ENCODE data around the gene COL4A3.
A peak's percentile ranks its signal among the peaks of the same experiment; 100 is the strongest.

The COL4A3 gene

DNA sequence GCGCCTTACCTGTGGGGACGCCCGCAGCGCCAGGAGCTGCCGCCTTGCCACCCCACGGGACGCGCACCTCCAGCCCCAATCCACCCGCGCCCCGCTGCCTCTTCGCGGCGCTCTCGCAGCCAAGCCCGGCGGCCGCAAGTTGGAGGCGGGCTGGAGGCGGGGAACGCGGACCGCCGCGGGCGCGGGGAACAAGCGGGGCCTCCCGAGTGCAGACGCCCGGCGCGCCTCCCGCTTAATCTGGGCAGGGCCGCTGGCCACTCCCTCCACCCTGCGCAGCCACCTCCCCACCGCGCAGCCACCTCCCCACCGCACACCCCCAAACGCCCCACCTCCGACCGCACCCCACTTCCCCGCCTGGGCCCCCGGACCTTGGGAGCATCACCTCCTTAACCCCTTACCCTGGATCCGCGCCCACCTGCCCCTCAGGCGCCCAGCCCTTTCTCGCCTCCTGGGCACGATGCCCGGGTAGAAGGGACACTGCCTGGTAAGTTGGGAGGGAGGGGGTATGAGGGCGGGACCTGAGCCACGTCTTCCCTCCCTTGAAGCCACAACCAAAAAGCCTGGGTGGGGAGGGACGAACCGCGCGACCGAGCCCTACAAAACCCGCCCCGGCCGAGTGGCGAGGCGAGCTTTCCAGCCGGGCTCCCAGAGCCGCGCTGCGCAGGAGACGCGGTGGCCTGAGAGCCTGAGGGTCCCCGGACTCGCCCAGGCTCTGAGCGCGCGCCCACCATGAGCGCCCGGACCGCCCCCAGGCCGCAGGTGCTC lies at the start of gene COL4A3, which contains the start of gene COL4A4:
Gene COL4A3 (plus strand): TSS at position 627 of the 765 bp plus-strand sequence. CDS start 103 bp downstream, at position 730.
Gene COL4A4 (minus strand): TSS at position 208 of the 765 bp plus-strand sequence. CDS start 16,722 bp downstream, outside the sequence.
- peak; percentile 27 for DNase-seq (ENCODE audit: low read depth, low spot score)

DNA sequence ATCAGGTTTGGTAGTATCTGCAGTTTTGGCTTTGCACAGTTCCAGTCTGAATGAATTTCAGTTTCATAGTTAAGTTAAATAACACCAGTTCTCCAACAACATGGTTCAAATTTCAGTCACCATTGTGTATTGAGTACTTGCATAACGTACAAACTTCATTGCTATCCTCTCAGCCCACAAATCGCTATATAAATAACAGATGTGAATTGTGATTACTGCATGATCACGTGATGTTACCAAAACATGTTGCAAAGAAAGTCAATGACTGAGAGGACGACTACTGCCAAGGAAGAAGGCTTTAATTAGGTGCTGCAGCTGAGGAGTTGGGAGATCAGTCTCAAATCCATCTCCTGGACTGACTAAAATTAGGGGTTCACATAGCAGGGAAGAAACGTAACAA lies 48.7 kb upstream of the COL4A3 start:
- DNase-seq (ENCODE audit: low read depth, low spot score): no peak

DNA sequence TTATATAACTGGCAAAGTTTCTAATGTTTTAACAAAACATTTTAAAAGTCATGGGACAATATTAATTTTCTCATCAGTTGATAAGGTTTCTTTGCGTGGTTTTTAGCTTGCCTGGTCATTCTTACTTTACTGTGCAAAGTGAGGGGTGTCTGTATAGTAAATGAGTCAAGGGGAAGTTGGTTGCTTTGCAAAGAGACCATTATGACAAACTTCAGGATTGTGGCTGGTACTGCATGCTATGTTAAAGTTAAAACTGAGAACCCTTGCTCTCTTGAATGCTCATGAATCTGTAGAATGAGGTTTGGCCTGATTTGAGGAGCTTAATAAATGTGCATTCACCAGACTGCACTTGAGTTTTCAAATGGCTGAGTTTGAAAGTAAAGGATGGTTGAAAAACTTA lies 47.4 kb upstream of the COL4A3 start:
- DNase-seq (ENCODE audit: low read depth, low spot score): no peak

DNA sequence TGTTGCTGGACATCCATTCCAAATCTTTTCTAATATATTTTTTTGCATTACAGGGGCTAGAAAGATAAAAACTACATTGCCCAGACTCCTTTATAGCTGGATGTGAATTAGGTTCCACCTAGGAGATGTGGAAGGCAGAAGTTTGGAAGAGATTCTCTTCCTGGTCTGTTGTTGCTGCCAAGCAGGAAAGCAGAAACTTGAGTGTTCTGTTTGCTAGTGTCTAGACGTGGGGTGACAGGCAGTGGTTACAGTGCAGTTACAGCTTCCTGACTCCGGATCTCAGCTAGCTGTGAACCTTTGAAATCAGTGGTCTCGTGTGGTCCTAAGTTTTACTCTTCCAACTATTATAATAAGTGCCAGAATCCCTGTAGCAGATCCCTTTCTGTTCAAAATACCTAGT lies 46.6 kb upstream of the COL4A3 start:
- DNase-seq (ENCODE audit: low read depth, low spot score): no peak

DNA sequence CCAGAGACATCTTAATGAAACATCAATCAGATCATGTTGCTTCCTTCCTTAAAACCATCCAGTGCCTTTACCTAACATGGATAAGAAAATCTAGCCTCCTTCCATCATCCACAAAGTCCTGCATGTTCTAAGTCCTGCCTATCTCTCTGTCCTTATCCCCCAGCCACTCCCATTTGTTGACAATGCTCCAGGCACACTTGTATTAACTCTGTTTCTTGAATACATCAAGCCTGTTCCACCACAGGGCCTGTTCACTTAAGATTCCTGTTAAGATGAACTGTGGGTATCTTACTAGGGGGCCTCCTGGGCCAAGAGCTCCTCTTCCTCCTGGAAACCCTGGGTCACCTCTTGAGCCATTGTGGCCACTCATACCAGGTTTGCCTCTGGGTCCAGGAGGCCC lies 46.1 kb upstream of the COL4A3 start:
- peak; percentile 37 for DNase-seq (ENCODE audit: low read depth, low spot score)

DNA sequence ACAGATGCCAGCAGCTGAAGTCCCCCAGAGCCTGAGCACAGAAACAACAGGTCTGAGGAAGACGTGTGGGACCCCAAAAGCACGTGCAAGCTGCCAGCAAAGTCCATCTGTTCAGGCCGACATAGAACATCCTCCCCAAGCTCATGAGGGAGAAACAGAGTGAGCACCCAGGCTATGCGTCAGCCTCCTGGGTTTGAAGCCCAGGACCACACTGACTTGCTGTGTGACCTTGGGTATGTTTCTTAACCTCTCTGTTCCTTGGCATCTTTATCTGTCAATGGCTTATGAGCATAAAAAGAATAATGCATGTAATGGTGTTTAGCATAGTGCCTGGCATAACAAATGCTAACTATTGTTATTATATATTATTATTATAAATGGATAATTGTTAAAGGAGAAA lies 40.7 kb upstream of the COL4A3 start:
- no peak for DNase-seq (ENCODE audit: low read depth, low spot score)

DNA sequence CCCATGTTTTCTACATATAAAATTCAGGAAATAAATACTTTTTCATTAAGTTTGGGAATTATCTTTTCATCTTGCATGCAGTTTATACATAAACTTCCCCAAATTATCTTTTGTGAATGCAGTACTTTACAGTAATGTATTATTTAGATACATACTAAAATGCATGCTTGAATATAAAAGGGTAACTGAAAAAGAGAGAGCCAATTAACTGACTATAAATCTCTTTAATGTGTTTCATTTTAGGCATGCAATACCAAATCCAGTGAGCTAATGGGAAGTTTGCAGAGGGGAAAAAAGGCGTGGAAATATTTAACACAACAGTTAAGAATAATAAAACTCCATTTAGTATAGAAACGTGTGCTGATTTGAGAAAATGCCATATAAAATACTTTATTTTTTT lies 39.6 kb upstream of the COL4A3 start:
- no peak for DNase-seq (ENCODE audit: low read depth, low spot score)

DNA sequence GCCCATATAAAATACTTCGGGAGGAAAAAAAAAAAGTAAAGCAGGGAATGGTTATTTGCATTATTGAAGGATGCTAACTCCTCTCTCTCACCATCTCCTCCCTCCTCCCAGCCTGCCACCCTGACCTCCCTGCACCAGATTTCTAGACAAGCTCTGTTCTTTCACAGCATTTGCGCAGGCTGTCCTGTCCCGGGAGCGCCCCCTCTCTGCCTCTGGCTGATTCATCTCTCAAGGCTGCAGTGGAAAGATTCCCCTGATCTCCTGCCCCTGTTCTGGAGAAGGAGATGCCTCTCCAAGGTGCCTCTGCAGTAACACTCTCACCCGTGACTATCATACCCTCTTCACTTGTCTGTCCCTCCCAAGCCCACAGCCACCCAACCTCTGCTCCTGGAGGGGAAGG lies 38.9 kb upstream of the COL4A3 start:
- peak; percentile 71 for DNase-seq (ENCODE audit: low read depth, low spot score)

DNA sequence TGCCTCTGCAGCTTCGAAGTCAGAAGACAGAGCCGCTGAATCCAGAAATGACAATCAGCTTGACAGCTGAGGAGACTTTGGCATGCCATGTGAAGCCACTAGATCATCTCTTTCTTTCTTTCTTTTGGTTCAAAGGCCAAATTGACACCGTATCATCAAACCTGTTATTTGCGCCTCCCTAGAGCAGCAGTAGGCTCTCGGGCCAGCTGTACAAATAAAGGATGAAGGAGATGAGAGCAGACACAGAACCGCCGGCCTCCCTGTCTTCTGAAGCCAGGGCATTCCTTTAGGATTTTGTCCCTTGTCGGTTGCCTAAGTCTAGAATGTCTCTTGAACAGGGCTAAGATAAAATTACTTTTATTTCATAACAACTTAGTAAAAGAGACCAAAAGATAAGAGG lies 37.2 kb upstream of the COL4A3 start:
- peak; percentile 27 for DNase-seq (ENCODE audit: low read depth, low spot score)

DNA sequence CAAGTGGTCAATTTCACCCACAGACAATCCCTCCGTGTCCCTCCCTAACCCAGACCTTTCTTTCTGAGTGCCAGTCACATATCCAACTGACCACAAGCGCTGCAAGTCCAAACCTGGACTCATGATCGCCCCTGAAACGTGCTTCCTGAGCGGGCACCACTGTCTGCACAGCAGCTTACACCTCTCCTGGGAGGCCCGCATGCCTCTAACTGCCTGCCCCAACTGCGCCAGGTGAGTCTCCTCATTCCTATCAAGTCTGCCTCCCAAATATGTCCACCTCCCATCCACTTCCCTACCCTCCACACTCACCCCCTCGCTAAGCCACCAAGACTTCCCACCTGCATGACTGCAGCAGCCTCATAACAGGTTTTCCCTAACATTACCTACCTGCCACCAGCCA lies 33.8 kb upstream of the COL4A3 start:
- no peak for DNase-seq (ENCODE audit: low read depth, low spot score)

DNA sequence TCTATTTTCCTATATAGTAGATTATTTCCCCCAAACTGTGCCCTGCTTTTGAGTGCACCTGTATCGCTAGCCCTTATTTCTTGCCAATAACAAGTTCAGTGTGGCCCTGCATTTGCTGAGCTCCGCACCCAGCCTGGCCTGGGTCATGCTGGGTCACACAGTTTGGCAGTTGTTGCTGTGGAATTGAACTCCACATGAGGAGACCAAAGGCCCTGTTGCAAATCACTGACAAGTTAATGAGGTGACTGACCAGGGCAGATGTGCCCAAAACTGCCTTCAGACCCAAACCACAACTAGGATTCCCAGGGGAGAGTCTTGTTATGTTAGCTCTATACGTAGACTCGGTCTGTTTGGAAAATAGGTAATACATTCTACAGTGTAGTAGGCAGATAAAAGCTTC lies 31.4 kb upstream of the COL4A3 start:
- no peak for DNase-seq (ENCODE audit: low read depth, low spot score)

DNA sequence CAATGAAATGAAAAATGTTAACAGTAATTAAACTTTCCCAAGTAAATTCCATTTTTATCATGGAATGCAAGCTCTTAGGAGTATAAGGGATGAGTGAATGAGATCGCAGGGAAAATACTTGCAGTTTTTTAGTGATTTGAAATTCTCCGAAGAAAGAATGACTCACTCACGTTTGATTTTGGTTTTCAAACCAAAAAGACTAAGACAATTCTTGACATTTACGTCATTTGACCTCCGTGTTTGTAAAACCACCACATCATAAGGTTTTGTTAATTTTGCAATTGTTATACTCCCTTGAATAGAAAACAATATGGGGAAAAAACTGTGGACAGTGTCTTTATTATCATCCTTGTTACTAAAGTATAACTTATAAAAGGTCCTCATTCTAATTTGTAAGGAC lies 29.8 kb upstream of the COL4A3 start:
- no peak for DNase-seq (ENCODE audit: low read depth, low spot score)

DNA sequence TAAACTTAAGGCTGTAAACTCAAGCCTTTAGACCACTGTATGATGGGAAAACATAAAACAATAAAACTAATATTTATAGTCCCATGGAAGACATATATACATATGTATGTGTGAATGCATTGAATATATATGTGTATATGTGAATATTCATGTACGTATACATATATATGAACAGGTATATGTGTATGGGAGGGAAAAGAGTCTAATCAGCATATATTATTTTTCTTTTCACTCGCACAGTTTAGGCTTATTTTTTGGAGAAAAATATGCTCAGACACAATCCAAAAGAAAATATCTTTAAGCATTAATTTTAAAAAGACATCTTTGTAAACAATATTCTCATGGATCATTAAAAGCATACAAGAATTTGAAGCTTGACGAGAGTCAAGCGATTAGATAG lies 23.1 kb upstream of the COL4A3 start:
- DNase-seq (ENCODE audit: low read depth, low spot score): no peak

DNA sequence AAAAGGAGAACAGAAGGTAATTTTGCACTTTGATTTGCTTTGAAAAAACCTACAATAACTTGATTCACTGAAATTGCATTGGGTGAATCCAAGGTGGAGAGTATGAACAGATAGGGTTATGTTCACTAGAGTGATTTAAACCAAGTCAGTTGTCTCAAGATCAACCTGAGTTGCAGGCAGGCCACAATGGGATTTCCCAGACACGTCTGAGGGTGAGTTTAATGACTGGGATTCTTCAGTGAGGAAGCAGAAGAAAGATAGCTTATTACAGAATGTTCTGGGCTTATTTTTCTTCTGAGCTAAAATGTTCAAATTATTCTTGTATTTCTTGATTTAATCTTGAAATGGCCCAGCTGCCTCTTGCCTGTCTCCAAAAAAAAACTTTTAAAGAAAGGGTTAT lies 20.5 kb upstream of the COL4A3 start:
- DNase-seq (ENCODE audit: low read depth, low spot score): no peak

DNA sequence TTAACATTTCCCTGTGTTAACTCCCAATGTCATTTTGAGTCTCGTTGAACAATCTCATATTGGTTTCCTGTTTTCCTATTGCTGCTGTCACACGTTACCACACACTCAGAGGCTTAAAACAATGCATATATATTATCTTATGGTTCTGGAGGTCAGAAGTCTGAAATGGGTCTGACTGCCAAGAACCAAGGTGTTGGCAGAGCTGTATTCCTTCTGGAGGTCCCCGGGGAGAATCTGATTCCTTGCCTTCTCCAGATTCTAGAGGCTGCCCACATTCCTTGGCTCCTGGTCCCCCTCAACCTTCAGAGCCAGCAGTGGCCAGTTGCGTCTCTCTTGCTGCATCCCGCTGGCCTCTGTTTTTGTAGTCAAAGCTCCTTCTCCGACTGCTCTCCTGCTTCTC lies 18.0 kb upstream of the COL4A3 start:
- no peak for DNase-seq (ENCODE audit: low read depth, low spot score)

DNA sequence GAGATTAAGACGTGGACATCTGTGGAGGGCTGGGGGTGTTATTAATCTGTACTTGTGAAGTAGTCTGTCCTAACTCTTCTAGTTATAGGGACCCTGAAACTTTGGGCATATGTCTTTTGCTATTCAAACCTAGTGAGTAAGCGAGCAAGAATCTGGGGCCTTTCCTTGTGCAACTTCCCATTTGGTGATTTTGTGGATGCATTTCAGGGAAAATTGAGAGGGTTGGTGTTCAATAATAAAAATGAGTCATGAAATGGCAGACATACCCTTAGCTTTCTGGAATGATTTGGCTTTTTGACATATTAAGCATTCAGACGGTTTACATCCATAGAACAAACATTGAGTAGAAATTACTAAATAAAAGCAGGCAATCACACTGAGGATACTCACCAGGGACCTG lies 17.4 kb upstream of the COL4A3 start:
- no peak for DNase-seq (ENCODE audit: low read depth, low spot score)

DNA sequence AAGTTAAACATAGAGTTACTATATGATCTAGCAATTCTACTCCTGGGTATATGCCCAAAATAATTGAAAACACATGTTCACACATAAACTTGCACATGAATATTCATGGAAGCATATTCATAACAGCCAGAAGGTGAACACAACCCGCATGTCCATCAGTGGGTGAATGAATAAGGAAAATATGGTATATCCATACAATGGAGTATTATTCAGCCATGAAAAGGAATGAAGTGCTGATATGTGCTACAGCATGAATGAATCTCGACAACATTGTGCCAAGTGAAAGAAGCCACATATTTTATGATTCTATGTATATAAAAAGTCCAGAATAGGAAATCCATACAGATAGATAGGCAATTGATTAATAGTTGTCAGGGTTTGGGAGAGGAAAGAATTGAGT lies 16.3 kb upstream of the COL4A3 start:
- no peak for DNase-seq (ENCODE audit: low read depth, low spot score)

DNA sequence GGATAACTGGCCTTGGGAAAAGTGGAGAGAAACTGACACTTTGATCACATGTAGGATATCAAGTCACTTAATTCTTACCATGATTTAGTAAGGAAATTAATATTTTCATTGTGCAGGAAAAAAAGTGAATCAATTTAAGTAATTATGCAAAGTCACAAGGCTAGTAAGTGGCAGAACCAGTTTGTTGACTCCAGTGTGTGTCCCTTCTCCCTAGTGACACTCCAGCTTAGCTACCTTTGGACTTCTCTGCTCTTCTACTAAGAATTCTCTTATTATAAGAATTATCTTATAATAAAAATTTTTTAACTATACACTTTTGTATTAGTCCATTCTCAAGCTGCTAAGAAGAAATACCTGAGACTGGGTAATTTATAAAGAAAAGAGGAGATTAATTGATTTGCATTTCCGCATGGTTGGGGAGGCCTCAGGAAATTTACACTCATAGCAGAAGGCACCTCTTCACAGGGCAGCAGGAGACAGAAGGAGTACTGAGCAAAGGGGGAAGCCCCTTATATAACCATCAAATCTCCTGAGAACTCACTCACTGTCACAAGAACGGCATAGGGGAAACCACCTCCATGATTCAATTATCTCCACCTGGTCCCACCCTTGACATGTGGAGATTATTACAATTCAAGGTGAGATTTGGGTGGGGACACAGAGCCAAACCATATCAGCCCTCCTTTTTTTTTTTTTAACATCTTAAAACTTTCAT lies 14.0 kb upstream of the COL4A3 start:
- no peak for DNase-seq (ENCODE audit: low read depth, low spot score)

DNA sequence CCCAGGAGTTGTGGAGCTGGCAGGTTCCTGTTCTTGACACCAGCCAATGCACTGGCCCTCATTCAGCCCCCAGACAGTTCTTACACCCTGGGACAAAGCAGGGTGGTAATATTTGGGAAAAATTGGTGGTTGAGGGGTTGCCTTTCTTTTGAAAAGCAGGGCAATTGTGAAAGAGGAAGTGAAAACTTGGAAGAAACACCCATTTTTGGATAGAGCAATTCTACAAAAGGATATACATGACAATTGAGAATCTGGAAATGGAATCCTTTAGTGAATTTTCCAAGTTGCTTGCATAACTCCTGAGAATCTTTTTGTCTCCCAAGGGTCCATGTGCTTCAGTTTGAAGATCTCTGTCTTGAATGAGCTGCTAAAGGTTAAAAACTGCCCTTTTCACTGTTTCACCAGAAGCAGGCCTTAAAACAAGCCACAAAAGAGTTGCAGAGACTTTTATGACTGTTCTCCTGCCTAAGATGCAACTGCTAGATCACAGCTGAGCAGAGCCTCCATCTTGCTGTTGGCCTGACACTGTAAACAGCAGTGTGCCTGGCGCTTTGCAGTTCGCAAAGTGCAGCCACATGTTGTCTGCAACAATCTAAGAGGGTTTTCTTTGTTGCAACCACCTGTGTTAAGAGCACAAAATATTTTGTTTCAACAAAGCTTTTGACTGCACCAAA lies 12.2 kb upstream of the COL4A3 start:
- no peak for DNase-seq (ENCODE audit: low read depth, low spot score)

DNA sequence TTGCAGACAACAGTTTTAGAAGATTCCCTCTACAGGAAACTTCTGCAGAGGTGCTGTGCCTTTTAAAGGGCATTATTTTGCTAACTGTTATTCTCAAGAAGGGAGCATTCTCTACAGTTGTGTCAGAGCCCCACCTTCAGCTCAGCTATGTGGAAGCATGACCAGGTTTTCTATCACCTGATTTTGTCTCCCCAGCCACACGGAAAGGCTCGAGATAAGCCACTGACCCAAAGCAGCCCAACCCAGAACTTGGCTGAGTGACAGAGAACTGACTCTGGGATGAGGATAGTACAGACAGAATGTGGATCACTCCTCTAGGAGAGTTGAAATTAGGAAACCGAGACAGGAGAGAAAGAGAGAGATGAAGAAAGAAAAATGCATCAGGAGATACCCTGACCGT lies 11.1 kb upstream of the COL4A3 start:
- DNase-seq (ENCODE audit: low read depth, low spot score): no peak

DNA sequence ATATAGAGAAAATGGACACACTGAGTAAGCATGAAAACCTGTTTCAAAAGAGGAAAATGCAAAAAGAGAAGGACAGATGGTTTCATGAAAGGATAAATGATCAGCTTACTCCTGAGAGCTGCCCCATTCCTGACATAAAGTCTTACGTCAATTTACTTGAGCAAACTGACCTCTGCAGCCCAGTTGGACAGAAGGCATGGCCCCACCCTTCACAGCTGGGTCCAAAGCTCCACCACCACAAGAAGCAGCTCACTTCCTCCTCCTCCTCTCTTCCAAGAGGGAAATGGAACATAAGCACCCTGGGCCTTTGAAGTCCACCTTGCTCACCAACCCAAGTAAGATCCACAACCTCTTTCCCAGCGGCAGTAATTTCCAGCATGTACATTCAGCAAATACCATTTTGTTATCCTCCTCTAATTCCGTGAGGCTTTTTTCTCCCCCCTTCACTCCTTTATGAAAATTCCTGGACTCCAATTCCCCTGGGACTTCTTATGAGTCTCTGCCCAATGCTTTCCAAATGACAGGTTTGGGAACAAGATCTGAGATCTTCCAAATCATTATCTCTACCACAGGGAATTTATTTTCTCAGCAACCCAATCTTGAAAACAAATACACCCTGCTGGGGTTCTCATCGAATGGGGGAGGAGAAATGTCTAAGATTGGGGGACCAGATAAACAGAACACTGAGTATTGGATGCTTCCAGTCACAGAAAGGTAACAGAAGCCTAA lies 10.5 kb upstream of the COL4A3 start:
- no peak for DNase-seq (ENCODE audit: low read depth, low spot score)

All from ELF-1 (cell line).